Nephron (organoid): ENCODE results near the gene DSCAML1.
"Not testable (repeated sequence)": the region's sequence is repeated elsewhere in the genome, so short reads cannot be mapped to it uniquely, and the experiment has no call there.

Experiments
- H3K27ac Mint-ChIP-seq, 3 experiments: 2 replicates each; pipeline ENCODE4 v1.8.0; 2020; ENCODE audit warnings: mixed read lengths in 3 of 3, mild to moderate bottlenecking in 2 of 3, moderate library complexity in 1 of 3
- H3K27me3 Mint-ChIP-seq: 2 replicates; pipeline ENCODE4 v1.8.0; 2021; ENCODE audit warnings: low read depth, mild to moderate bottlenecking, moderate library complexity, mixed read lengths
- H3K36me3 Mint-ChIP-seq: 2 replicates; pipeline ENCODE4 v1.8.0; 2020; ENCODE audit warnings: low read depth, mixed read lengths
- H3K4me1 Mint-ChIP-seq: 2 replicates; pipeline ENCODE4 v1.8.0; 2020; ENCODE audit warnings: mixed read lengths
- H3K4me3 Mint-ChIP-seq, 3 experiments: 2 replicates each; pipeline ENCODE4 v1.8.0; 2020; ENCODE audit warnings: mild to moderate bottlenecking in 3 of 3, mixed read lengths in 3 of 3, moderate library complexity in 2 of 3
- H3K9me3 Mint-ChIP-seq: 2 replicates; pipeline ENCODE4 v1.8.0; 2020; ENCODE audit warnings: mixed read lengths
- TF ChIP-seq, protein P1 (sequence below), 3 experiments: fragments of 200-600 bp; sonication (generic); IDR thresholded peaks; one replicate each; pipeline ENCODE4 v1.5.0; 2021; ENCODE audit warnings: antibody characterized with exemption in 3 of 3; ENCODE audit not compliant: unreplicated experiment in 3 of 3

DSCAML1 gene

DNA sequence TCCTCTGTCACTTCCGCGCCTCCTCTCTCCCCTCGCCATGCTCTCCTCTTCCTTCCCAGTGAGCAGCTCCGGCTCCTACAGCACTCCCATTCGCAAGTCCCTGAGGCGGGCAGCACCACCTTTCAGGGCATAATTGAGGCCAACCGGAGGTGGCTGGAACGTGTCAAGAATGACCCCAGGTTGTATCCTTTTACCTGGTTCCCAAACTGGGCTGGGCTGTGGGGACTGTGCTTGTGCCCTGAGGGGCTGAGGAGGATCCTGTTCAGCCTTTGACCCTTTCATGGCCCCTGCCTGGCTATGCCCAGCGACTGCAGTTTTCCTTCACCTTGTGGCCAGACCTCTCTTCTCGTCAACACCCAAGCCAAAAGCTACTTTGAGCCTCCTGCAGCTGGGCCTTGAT lies 385.3 kb downstream of the DSCAML1 start:
- Mint-ChIP-seq H3K4me3 (no peak overlapping the region), H3K27me3 (no peaks in the 10 kb centered on the region), H3K27ac (no peak overlapping the region), H3K9me3 (no peaks in the 10 kb centered on the region), H3K36me3 (peaks cover 32% of the 10 kb centered on the region), H3K4me1 (peaks cover 7% of the 10 kb centered on the region)
- TF ChIP-seq, protein P1, sequence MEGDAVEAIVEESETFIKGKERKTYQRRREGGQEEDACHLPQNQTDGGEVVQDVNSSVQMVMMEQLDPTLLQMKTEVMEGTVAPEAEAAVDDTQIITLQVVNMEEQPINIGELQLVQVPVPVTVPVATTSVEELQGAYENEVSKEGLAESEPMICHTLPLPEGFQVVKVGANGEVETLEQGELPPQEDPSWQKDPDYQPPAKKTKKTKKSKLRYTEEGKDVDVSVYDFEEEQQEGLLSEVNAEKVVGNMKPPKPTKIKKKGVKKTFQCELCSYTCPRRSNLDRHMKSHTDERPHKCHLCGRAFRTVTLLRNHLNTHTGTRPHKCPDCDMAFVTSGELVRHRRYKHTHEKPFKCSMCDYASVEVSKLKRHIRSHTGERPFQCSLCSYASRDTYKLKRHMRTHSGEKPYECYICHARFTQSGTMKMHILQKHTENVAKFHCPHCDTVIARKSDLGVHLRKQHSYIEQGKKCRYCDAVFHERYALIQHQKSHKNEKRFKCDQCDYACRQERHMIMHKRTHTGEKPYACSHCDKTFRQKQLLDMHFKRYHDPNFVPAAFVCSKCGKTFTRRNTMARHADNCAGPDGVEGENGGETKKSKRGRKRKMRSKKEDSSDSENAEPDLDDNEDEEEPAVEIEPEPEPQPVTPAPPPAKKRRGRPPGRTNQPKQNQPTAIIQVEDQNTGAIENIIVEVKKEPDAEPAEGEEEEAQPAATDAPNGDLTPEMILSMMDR (IDR thresholded peaks at IDR 0.05; ENCODE audit: unreplicated experiment in 3 of 3): no peak

DNA sequence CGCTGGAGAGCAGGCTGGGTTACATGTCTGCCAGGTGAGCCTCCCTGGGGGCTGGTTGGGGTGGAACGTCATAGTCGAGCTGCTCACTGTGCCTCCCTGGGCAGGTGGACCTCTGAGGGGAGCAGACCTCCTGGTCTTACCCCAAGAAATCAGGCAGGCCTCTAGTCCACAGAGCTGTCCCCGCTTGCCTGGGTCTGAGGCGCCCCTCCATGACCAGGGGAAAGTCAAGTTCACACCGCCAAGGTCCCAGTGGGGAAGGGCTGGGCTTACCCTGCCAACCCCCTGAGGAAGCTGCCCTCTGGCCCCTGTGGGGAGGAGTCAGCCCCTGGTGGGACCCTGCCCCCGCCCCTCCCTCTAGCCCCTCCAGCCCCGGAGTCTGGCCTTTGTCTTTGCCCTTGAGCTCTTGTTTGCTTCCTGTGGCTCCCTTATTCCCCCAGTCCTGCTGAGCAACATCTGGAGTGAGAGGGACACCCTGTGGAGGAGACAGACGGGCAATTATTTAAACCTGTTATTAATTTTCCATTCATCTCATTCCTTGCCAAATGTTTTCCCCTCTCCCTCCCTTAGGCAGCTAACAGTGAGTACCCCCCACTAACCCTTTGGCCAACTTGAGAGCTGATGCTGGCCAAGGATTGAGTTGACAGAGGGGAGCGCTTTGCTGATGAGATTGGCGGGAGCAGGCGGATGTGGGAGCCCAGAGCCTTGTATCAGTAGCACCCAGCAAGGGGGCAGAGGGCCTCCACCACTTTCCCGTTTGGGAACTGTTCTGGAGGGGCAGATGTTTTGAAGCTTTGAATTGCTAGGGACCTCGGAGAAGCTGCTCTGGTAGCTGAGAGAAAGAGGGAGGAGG lies 385.9 kb downstream of the DSCAML1 start:
- Mint-ChIP-seq H3K27me3 (no peaks in the 10 kb centered on the region), H3K4me3 (no peak overlapping the region), H3K36me3 (peaks cover 39% of the 10 kb centered on the region), H3K4me1 (peaks cover 7% of the 10 kb centered on the region), H3K9me3 (peaks cover 2% of the 10 kb centered on the region), H3K27ac (no peak overlapping the region)
- TF ChIP-seq, protein P1 (IDR thresholded peaks at IDR 0.05; ENCODE audit: unreplicated experiment in 3 of 3): no peak

DNA sequence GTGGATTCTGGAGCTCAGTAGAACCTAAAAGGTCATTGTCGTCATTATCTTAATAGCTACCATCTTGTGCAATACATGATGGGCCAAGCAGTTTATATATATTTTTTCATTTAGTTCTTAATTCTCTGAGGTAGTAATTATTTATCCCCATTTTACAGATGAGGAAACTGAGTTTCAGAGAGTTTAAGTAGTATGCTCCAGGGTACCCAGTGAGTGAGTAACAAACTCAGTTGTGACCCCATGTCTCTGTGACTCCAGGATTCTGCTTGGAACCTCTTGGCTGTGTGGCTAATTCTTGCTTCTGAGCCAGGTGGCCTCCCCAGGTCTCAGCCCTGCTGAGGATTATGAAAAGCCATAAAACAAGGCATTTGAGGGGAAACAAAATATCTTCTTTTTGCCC lies 386.8 kb downstream of the DSCAML1 start:
- peaks cover 11% of the 10 kb centered on the region for H3K9me3 Mint-ChIP-seq
- TF ChIP-seq, protein P1 (IDR thresholded peaks at IDR 0.05; ENCODE audit: unreplicated experiment in 3 of 3): no peak
- H3K27me3 Mint-ChIP-seq: no peaks in the 10 kb centered on the region
- peaks cover 47% of the 10 kb centered on the region for H3K36me3 Mint-ChIP-seq
- no peak overlapping the region for H3K27ac Mint-ChIP-seq
- no peak overlapping the region for H3K4me3 Mint-ChIP-seq
- H3K4me1 Mint-ChIP-seq: peaks cover 7% of the 10 kb centered on the region

DNA sequence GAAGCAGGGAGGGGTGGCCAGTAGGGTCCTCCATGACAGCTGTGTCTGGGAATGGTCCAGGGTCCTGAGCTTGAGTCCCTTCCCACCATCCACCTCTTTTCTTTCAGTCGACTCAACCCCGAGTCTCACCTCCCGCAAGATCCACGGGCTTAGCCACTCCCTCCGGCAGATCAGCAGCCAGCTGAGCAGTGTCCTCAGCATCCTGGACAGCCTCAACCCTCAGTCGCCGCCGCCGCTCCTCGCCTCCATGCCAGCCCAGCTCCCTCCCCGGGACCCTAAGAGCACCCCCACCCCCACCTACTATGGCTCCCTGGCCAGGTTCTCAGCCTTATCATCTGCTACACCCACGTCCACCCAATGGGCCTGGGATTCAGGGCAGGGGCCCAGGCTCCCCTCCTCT lies 387.5 kb downstream of the DSCAML1 start:
- peaks cover 54% of the 10 kb centered on the region for H3K36me3 Mint-ChIP-seq
- peaks cover 7% of the 10 kb centered on the region for H3K4me1 Mint-ChIP-seq
- no peak overlapping the region for H3K27ac Mint-ChIP-seq
- H3K27me3 Mint-ChIP-seq: no peaks in the 10 kb centered on the region
- peaks cover 12% of the 10 kb centered on the region for H3K9me3 Mint-ChIP-seq
- TF ChIP-seq, protein P1 (IDR thresholded peaks at IDR 0.05; ENCODE audit: unreplicated experiment in 3 of 3): no peak
- no peak overlapping the region for H3K4me3 Mint-ChIP-seq

DNA sequence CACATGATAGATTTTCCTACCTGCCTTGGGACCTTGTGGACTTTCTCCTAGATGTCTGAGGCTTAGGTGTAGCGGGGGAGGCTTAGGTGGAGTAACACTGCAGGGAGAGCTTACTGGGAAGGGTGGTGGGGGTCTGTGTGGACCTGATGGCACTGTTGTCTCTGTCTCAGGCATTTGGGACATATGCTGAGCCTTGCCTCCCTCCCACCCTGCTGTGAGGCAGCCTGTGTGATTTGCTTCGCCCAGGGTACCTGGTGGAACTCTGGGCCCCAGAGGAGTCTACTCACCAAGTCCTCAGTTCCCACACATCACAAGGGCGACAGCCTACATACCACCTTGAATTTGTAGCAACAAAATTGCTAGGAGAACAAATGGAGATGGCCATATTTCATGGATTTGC lies 388.7 kb downstream of the DSCAML1 start:
- Mint-ChIP-seq H3K27me3 (no peaks in the 10 kb centered on the region), H3K4me1 (peaks cover 7% of the 10 kb centered on the region), H3K4me3 (no peak overlapping the region), H3K9me3 (peaks cover 23% of the 10 kb centered on the region), H3K36me3 (peaks cover 66% of the 10 kb centered on the region), H3K27ac (no peak overlapping the region)
- TF ChIP-seq, protein P1 (IDR thresholded peaks at IDR 0.05; ENCODE audit: unreplicated experiment in 3 of 3): no peak

DNA sequence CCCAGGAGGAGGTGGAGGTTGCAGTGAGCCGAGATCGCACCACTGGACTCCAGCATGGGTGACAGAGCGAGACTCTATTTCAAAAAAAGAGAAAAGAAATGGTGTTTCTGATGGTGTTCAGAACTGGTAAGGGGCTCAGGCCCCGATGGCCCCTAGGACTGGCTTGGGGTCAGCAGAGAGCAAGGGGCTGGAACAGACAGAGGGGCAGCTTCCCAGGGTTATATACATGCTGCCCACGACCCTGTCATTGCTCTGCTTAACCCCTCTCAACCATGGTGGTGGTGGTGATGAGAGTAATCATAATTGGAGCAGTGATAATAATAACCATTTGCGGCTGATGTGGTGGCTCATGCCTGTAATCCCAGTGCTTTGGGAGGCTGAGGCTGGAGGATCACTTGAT lies 390.0 kb downstream of the DSCAML1 start:
- H3K36me3 Mint-ChIP-seq: peaks cover 74% of the 10 kb centered on the region
- no peaks in the 10 kb centered on the region for H3K27me3 Mint-ChIP-seq
- H3K9me3 Mint-ChIP-seq: peaks cover 31% of the 10 kb centered on the region
- no peak overlapping the region for H3K27ac Mint-ChIP-seq
- TF ChIP-seq, protein P1 (IDR thresholded peaks at IDR 0.05; ENCODE audit: unreplicated experiment in 3 of 3): no peak
- H3K4me1 Mint-ChIP-seq: peaks cover 7% of the 10 kb centered on the region
- H3K4me3 Mint-ChIP-seq: no peak overlapping the region

DNA sequence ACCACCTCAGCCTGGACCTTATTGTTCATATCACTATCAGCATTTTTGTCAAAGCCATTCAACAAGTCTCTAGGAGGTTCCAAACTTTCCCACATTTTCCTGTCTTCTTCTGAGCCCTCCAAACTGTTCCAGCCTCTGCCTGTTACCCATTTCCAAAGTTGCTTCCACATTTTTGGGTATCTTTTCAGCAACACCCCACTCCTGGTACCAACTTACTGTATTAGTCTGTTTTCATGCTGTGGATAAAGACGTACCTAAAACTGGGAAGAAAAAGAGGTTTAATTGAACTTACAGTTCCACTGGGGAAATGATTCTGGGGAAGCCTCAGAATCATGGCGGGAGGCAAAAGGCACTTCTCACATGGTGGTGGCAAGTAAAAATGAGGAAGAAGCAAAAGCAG lies 391.1 kb downstream of the DSCAML1 start:
- H3K4me1 Mint-ChIP-seq, H3K27ac Mint-ChIP-seq, H3K4me3 Mint-ChIP-seq, H3K27me3 Mint-ChIP-seq: not testable (repeated sequence)
- Mint-ChIP-seq H3K36me3 (peaks cover 85% of the 10 kb centered on the region), H3K9me3 (peaks cover 34% of the 10 kb centered on the region)

DNA sequence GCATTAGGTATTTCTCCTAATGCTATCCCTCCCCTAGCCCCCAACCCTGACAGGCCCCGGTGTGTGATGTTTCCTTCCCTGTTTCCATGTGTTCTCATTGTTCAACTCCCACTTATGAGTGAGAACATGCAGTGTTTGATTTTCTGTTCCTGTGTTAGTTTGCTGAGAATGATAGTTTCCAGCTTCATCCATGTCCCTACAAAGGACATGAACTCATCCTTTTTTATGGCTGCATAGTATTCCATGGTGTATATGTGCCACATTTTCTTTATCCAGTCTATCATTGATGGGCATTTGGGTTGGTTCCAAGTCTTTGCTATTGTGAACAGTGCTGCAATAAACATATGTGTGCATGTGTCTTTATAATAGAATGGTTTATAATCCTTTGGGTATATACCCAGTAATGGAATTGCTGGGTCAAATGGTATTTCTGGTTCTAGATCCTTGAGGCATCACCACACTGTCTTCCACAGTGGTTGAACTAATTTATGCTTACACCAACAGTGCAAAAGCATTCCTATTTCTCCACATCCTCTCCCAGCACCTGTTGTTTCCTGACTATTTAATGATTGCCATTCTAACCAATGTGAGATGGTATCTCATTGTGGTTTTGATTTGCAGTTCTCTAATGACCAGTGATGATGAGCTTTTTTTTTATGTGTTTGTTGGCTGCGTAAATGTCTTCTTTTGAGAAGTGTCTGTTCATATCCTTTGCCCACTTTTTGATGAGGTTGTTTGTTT lies 397.7 kb downstream of the DSCAML1 start:
- Mint-ChIP-seq H3K9me3 (peaks cover 37% of the 10 kb centered on the region), H3K36me3 (peaks cover 94% of the 10 kb centered on the region)

More for the DNA sequence above, 397.7 kb downstream of the DSCAML1 start:
- not testable (repeated sequence) for H3K27ac Mint-ChIP-seq, H3K4me1 Mint-ChIP-seq, H3K27me3 Mint-ChIP-seq, H3K4me3 Mint-ChIP-seq
